NCI-H1930 (cell line): Measurements from ENCODE around the gene DOCK2.
"Not testable (repeated sequence)": the region's sequence is repeated elsewhere in the genome, so short reads cannot be mapped to it uniquely, and the experiment has no call there.

Source experiments
- DNase-seq, 2 experiments: peaks; one replicate each; lab custom pipeline; 2025; lab: John Stamatoyannopoulos, UW

The DOCK2 gene

DNA sequence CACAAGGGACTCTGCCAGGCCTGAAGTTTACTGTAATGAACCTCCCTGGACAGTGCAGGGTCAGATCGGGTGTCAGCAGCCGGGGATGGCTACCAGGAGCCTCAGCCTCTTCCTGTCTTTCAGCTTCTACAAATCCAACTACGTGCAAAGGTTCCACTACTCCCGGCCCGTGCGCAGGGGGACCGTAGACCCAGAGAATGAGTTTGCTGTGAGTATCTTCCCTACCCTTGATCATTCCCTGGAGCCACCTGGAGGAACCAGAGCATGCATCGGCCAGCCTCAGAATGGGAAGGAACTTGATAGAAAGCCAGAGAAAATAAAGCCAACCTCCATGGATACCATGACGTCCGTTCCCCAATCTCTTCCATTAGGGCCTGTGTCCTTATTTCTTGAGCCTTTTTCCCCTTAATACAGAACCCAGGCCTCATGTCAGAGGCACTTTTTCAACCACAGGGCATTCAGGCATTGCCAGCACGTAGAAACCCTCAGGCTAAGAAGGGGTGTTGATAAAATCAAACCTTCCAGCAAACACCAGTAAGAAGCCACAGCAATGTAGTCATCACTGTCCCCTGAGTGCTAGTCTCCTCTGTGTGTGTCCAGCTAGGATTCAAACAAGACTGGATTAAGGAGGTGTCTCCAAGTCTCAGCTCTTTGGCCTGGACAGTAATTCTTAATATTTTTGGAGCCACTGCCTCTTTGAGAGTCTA, 419.6 kb downstream of the DOCK2 start:
- no peak for DNase-seq

DNA sequence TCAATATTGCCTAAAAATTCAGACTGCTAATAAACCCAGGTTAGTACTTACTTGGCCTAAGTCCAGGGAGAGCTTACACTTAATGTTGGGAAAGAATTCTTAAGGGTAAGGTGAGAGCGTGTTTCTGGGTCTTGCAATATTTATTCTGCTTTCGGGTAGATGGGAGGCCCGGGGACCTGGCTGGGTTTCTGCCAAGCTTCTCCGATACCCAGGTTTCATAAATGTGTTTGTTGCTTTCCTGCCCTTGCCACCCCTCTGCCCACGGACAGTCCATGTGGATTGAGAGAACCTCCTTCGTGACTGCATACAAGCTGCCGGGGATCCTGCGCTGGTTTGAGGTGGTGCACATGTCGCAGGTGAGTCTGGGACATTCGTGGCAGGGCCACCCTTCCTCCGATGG, 420.2 kb downstream of the DOCK2 start:
- no peak for DNase-seq

DNA sequence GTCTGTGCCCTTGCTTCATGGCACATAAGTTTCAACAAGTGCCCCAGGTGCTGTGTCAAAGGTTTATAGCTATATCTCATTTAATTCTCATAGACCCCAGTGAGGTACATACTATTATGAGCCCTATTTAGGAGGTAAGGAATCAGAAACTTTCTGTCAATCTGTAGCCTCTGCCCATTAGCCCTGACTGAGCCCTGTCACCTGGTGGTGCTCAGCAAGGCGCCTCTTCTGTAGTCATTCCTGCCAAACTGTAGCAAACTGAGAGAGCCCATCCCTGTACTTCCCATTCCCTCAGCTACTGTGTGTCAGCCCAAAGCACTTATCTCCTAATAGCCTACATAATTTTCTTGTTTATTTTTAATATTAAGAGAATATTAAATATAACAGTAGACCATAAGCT, 422.1 kb downstream of the DOCK2 start:
- DNase-seq = no peak

DNA sequence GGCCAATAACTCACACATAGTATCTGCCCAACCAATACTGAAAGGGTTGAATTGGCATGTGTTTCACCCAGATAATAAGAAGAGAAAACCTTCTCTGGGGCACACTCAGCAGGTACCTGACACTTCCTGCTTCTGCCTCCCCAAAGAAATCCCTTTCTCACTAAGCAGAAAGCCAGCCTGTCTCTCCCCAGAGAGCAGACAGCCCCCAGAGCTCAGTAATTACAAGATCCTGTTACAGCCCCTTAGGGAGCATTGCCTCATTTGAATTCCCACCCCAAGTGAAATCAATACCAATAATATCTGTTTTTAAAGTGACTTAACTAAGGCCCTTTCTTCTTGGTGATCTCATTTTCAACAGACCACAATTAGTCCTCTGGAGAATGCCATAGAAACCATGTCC, 430.1 kb downstream of the DOCK2 start:
- DNase-seq = no peak

DNA sequence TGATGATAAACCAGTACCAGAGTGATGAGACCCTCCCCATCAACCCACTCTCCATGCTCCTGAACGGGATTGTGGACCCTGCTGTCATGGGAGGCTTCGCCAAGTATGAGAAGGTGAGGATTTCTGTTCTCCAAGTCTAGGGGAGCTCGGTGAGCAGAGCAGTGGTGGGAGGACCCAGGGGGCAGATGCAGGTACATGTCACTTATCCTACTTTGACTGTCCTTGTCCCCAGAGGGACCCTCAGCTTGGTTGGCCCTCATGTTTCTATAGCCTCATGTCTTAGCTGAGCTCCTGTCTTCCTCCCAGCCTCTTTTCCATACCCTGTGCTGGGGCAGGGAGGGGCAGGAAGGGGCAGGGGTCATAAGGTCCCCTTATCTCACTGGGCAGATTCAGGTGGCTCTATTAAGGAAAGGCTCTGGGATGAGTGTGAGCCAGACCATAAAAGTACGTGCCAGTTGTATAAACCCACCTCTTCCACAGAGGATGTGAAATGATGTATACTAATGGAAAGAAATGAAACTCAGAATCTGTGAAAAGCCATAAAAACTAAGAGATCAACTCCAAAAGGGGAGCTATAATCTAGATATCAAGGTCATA, 430.6 kb downstream of the DOCK2 start:
- DNase-seq = no peak

DNA sequence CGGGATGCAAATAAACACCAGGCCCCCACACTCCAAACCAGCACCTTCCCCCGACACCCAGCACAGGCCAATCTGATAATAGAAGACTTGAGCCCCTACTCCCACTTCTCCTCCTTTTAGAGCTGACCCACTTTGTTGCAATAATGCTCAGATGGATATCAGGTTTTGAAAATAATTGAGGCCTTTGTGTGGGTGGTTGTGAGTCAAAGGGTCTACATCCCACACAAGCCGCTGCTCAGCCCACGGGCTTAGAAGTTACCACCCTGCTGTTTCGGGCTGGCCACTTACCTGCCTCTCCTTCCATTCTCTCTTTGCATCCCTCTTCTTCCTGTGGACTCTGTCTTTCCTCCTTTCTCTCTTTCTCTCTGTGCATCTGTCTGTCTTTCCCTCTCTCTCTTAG, 432.4 kb downstream of the DOCK2 start:
- DNase-seq = no peak

DNA sequence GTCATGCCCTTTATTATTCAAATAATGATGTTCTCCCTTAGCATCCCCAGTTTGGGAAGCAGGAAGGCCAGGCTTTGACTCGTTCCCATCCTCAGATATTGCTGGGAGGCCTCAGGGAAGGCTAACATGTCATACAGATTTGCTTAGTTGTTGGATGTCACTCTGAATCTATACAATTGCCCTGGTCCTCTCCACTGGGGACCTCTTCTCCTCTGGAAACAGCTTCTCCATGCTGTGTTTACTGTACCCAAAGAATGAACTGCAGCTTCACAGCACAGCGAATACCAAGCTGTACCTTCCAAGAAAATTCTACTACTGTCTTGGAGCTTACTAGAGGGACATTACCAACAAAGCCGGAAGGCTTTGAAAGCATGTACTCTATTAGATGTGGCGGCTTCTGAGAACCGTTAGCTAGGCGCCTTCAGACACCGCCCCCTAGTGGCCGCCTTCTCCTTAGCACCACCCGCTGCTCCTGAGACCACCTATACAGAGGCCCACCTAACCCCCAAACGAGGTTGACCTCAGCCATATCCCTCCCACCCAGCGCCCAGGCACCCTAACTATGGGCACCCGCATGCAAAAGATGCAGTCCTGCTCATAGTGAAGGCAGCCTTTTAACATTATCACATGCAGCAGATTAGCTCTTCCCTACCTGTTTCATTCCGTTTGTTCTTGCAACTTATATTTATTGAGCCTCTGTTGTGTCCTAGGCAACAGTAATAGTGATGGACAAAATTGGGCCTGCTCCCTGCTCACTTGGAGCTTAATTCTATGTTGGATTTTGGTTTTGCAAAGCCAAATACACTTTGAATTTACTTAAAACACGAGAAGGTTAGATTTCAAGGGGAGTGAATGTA, 433.7 kb downstream of the DOCK2 start:
- DNase-seq = no peak

DNA sequence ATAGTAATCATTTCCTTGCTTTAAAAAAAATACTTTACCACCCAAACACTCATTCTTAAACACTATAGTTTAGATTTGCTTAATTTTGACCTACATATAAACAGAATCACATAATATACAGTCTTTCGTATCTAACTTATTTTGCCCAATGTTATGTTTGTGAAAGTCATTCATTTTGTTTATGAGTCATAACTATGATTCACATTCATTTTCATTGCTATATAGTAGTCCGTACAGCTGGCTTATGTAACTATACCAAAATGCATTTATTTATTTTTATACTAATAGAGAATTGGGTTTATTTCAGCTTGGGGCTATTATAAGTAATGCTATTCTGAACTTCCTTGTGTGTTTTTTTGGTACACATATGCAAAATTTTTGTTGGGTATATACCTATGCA, 434.7 kb downstream of the DOCK2 start:
- DNase-seq = no peak

DNA sequence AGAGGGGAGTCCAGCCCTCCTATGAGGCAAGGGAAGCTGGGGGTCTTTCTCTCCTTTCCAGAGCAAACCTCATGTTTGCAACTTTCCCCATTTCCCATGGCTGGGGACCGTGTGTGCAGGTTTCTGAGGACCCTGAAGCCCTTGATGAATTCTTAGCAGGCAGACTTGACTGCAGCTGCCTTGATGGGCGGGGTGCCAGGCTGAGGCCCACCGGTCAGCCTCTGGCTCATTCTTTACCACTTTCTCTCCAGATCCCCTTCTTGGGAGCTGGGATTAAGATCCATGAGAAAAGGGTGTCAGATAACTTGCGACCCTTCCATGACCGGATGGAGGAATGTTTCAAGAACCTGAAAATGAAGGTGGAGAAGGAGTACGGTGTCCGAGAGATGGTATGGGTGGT, 438.6 kb downstream of the DOCK2 start:
- no peak for DNase-seq

DNA sequence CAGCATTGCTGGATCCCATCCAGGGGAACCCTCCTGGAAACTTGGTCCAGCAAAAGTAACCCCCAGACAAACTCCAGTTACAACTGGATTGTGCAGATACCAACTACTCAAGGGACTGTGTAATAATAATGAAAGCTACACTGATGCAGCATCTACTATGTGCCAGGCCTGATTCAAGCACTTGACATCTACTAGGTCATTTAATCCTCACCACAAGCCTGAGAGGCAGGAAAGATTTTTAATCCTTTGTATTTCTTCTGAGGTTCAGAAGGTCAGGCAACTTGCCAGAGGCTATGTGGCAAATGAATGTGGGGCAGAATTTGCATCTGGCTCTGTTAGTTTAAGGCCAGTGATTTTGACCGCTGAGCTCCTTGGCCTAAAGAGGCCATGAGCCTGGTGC, 439.1 kb downstream of the DOCK2 start:
- no peak for DNase-seq

DNA sequence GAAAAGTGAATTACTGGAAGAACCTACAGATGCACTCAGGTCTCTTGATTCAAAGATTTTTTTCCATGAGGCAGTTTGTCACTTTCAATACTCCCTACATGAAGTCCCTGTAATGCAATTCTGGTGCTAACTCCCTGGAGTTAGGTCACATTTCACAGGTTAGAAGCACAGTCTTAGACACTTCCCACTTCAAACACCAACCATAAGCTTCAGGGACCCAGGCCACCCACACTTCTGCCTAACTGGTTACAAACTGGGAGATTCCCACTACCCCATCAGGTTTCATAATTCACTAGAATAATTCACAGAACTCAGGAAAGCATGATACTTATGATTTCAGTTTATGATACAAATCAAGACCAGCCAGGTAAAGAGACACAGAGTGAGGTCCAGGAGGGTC, 439.7 kb downstream of the DOCK2 start:
- DNase-seq = no peak

DNA sequence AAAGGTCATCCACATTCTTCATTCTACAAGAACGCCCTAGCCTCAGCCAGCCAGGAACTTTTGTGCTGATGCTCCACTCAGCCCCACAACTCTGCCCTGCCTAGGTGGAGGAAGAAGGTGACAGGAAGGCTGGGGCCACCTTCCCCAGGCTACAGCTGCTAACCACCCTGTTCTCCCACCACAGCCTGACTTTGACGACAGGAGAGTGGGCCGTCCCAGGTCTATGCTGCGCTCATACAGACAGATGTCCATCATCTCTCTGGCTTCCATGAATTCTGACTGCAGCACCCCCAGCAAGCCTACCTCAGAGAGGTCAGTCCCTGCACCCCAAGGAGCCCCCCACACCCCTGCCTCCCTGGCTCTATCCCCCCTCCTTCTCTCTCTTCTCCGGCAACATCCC, 440.5 kb downstream of the DOCK2 start:
- DNase-seq = no peak

DNA sequence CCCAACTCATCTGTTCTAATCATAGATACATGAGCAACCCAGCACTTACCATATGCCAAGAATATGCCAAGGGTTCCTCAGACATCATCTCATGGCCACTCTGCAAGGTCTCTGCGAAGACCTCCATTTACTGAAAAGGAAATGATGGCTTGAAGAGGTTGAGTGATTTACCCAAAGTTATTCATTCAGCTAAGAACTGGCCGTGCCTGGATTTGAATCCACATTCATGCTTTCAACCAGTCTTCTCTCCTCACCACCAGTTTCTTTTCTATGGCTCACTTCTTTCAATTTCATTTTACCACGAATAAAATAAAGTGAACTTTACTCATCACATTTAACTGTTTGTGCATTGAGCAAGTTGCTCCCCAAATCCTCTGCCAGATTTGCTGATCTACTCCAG, 441.4 kb downstream of the DOCK2 start:
- DNase-seq = no peak

DNA sequence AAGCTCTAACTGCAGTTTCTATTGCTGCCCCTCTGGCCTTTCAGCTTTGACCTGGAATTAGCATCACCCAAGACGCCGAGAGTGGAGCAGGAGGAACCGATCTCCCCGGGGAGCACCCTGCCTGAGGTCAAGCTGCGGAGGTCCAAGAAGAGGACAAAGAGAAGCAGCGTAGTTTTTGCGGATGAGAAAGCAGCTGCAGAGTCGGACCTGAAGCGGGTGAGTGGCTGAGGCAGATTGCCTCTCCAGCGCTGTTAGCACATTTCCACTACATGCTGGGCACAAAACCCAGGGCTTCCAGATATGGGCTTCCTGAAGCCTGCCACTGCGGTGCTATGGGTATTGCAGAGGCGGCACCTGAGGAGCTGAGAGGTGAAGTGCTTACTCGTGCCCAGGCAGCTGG, 441.9 kb downstream of the DOCK2 start:
- no peak for DNase-seq

DNA sequence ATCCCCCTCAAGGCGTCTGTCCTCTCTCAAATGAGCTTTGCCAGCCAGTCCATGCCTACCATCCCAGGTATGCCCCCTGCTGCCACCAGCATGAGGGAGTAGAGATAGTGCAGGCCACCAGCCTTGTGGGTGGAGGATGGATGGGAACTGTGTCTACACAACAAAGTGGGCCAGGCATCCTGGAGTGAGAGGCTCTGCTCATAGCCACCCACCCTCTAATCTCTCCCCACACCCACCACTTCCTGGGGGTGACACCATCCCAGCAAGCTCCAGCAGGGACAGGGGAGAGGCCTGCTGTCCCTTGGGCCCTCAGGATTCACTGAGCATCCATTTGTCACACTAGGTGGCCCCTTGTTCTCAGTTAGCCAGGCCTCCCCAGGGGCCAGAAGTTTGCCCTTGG, 443.1 kb downstream of the DOCK2 start:
- DNase-seq = no peak

DNA sequence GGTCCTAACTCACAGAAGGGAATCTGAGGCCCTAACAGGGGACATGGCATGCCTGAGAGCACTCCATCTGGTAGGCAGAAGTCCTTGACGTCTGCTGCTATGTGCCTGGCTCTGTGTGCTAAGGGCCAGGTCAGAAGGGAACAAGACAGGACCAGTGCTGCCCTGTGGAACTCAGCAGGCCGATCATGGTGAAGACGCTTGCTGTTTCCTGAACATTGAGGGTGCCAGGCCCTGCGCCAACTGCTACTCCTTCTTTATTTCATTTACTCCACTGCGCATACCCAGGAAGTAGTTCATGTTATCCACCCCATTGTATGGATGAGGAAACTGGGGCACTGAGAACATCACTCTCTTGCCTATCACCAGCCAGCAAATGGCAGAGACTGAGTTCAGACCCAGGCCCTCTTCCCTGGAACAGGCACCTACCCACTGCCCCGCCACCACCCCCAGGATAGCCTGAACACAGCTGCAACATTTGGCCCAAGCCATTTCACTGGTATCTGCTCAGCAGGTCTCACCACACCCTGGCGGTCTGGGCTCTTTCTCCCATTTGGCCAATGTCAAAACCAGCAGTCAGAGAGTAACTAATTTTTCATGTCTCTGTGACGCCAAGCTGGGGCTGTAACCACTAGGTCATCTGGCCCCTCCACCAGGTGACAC, 443.8 kb downstream of the DOCK2 start:
- no peak for DNase-seq

DNA sequence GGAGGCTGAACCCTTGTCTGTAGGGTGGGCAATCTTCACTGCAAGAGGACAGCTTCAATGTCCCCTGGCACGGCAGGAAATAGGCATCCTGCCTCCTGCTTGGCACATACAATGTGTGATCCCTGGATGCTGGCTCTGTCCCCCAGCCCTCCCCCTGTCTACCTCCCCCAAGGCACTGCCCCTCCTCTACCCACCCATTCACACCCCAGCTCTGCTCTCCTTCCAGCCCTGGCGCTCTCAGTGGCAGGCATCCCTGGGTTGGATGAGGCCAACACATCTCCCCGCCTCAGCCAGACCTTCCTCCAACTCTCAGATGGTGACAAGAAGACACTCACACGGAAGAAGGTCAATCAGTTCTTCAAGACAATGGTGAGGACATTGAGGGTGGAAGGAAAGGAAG, 444.5 kb downstream of the DOCK2 start:
- no peak for DNase-seq

DNA sequence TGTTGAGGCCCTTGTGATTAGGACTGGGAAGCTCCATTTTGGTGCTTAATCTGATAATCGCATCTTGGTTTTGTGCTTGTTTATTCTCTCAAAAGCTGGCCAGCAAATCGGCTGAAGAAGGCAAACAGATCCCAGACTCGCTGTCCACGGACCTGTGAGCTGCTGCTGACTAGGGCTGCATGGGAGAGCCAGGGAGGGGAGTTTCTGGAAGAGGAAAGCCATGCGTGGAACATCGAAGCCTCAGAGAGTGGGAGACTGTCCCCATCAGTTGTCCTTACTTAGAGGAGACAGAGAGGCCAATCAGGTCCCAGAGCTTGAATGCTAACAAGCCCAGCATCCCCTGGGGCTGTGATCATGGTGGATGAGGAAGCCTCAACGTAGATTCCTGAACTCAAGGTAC, 445.6 kb downstream of the DOCK2 start:
- DNase-seq = no peak

DNA sequence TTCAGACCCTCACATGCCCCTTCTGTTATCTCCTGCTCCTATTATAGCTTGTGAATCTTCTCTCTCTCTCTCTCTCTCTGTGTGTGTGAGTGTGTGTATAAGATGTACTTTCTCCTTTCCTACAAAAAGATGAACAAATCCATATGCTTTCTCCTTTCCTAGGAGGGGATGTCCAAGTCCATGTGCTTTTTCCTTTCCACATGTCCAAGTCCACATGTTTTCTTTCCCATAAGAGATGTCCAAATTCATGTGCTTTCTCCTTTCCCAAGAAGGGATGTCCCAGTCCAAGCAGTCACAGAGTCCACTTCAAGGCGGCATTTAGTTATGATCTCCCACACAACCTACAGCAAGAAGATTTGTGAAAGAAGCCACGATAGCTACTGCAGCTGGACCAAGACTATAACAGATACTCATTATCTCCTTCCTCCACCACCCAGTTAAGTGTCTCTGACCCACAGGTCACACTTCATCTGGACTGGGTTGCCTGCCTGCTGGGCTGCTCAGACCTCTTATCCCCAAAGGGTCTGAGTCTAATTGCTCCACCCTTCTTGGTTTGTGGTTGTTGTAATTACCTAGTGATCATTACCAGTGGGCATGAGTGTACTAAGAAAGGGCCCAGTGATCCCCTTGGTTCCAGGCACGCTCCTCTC, 450.2 kb downstream of the DOCK2 start:
- no peak for DNase-seq

DNA sequence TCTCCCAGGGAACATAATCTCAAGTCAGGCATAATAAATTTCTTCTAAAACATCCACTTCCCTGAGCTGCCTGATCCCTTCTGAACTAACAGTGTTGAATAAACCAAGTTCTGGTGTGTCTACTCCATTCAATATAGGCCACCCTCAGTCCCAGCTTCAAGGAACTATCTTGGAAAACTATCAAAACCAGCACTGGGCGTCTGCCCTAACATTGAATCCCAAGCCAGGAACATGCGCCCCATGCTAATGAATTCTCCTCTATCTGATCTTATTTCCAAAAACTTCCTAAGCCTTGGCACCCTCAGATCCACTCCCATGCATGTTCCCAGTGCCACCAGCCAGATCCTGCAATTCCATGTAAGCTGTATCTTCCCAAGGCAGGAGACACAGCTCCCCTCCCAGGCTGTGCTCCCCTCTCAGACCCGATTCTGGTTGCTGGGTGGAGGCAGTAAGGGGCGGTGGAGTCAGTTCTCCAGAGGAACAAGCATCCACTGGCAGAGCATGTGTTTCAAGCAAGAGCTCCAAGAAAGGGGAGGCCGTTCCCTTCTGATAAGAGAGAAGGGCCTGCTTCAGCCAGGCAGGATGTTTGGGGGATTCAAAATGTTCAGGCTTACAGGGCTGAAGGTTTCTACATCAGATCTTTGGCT, 455.5 kb downstream of the DOCK2 start:
- no peak for DNase-seq

DNA sequence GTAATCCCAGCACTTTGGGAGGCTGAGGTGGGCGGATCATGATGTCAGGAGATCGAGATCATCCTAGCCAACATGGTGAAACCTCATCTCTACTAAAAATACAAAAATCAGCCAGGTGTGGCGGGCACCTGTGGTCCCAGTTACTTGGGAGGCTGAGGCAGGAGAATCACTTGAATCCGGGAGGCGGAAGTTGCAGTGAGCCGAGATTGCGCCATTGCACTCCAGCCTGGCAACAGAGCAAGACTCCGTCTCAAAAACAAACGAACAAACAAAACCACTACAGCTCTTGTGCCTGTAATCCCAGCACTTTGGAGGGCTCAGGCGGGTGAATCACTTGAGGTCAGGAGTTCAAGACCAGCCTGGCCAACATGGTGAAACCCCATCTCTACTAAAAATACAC, 457.3 kb downstream of the DOCK2 start:
- DNase-seq = not testable (repeated sequence)

DNA sequence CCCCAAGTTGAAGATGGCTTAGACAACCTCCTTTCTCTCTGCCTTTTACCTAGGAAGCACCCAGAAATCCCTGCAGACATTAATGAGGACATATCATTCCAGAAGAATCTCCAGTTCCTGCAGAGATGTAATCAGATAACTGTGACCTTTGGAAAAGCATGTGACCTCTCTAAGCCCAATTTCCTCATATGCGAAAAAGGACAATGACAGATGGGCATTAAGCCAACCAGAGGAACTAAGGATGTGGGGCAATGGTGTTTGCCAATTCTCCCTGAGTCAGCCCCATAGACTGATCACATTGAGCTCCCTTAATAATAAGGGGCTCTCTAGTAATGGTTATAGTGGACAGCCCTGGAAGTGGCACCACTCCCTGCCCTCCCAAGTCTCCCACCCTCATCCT, 458.6 kb downstream of the DOCK2 start:
- DNase-seq = no peak
